SIG-M5 treated with dmso at 0.1 percent for 504 hours (cell line): Measurements from ENCODE around the gene FAM167B.

Experiments used
- DNase-seq: peaks from one replicate; lab custom pipeline; 2025; ENCODE audit not compliant: unreplicated experiment; lab: John Stamatoyannopoulos, UW

The FAM167B gene

DNA sequence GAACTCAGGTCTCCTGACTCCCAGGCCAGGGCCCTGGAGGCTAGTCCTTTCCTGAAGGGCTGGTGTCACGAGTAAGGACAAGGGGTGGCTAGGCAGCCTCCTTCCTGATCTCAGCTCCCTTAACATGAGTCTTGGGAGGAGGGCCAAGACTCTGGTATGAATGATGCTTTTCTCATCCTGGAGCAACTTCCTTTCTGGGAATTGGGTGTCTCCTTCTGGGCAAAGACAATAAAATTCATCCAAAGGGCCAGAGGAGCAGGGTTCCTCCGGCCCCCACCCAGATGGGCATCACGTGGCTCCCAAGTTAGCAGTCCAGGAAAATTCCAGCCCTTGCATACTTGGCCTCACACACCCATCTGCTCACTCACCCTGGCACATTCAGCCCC is at the start of gene FAM167B:
Gene FAM167B (plus strand): TSS at position 335 of the 386 bp plus-strand sequence. CDS start 200 bp downstream, outside the sequence.
- no peak for DNase-seq

DNA sequence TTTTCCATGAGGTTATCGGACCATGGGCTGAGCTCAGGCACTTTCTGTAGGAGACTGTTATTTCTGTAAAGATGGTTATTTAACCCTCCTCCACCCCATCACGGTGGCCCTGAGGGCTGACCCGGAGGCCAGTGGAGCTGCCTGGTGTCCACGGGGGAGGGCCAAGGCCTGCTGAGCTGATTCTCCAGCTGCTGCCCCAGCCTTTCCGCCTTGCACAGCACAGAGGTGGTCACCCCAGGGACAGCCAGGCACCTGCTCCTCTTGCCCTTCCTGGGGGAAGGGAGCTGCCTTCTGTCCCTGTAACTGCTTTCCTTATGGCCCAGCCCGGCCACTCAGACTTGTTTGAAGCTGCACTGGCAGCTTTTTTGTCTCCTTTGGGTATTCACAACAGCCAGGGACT is 49.2 kb upstream of the FAM167B start:
- no peak for DNase-seq

DNA sequence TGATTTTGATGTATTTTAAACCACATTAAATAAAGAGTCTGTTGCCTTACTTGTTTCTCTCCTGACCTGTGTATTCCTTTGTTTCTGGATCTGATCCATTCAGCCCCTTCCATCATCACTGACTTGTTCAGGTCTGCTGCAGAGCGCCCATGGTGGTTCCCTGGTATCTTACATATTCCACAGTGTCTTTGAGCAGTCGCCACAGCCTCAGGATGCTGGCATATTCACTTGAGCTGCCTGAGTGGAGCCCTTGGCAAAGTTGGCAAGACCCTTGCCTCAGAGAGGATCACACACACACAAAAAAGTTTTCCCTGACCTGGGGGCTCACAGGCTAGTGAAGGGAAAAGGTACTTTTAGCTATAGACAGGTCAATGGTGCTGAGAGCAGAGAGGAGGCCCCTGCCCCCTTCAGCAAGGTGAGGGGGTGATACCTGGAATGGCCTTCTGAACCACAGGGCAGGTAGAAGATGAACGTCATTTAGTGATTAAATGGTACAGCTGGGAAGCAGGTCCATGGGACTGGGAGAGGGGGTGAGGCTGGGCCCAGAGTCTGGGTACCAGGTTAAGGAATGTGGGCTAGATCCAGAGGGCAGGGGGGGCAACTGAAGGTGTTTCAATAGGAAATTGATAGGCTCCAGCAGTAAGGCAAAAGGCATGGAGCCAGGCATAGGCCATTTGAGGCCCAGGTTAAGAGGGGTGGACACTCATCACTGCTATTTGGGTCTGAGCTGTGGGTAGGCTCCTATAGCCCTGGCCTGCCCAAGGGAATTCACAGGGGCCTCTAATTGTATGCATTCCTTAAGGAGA is 48.6 kb upstream of the FAM167B start:
- no peak for DNase-seq

DNA sequence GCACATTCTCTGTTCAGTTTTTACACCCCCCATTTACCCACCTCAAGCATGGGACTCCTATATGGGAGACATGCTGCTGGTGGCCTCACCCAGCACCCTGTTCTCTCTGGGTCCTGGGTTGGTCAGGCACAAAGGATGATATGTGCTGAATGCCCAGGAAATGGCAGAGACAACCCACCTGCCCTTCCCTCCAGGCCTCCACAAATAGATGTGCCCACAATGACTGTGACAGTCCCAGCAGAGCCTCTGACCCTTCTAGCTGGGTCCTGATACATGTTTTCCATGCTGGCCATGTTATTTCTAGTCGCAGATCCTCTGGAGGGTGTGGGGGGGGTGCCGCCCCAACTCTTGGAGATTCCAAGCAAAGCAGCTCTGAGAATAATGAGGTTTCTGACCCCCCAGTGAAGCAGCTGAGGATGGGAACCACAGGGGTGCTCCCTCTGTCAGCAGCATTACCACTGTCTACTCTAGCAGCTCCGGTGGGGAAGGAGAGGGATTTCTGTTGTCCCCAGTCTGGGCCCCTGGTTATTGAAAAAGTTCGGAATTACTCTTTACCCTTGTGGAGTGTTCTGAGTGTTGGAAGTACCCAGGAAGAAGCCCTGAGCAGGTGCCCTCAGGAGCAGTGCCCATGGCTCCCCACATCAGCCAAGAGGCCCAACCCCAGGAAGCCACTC is 47.8 kb upstream of the FAM167B start:
- no peak for DNase-seq

DNA sequence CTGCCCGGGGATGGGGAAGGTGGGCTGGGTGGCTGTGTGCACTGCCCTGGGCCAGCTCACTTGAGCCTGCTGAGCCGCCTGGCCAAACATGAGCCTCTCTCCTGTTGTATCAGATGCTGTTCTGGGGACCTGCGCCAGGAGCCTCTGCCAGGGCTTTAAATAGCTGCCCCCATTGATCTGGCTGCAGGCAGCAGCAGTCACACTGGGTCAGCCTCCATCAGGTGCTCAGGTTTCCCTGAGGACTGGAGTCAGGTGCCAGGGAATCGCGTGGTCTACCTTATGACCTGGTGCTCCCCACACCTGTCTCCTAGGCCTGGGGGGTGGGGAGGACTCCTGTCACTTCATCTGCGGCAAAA is 47.3 kb upstream of the FAM167B start:
- DNase-seq, result no peak

DNA sequence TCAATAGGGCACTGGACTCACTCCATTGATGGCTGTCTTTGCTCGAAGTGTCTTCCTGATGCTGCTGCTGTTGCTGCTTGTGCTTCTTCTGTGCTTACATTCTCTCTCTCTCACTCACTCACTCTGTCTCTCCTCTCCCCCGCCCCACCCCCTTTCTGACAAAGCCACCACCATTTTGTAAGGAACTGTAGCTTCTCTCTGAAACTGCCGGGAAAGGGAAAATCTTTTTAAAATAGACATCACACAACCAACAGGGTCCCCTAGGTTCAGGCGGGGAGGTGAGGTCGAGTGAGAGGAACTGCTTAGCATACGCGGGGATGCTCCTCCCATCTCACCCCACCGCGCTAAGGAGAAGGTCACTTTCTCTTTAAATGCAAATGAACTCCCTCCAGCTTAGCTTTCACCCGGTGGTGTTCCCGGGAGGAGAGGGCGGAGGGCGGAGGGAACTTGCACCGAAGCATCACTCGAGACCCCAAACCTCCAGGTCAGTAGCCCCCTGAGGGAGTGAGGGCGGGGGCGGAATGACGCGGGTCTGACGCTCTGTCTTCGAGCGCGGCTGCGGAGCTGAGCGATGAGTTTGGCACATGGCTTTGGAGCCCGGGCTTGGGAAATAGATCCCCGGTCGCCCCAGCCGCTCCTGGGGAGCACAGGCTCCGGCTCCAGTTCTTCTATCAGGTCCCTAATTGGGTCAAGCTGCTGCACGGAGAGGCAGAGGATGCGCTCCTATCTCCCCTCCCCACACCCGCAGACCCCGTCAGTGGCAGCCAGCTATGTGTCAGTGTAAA is 46.6 kb upstream of the FAM167B start, which contains the start of gene CCDC28B:
Gene CCDC28B (plus strand): TSS at position 370 of the 785 bp plus-strand sequence. CDS start 1,341 bp downstream, outside the sequence.
- DNase-seq, result peak; percentile 35

DNA sequence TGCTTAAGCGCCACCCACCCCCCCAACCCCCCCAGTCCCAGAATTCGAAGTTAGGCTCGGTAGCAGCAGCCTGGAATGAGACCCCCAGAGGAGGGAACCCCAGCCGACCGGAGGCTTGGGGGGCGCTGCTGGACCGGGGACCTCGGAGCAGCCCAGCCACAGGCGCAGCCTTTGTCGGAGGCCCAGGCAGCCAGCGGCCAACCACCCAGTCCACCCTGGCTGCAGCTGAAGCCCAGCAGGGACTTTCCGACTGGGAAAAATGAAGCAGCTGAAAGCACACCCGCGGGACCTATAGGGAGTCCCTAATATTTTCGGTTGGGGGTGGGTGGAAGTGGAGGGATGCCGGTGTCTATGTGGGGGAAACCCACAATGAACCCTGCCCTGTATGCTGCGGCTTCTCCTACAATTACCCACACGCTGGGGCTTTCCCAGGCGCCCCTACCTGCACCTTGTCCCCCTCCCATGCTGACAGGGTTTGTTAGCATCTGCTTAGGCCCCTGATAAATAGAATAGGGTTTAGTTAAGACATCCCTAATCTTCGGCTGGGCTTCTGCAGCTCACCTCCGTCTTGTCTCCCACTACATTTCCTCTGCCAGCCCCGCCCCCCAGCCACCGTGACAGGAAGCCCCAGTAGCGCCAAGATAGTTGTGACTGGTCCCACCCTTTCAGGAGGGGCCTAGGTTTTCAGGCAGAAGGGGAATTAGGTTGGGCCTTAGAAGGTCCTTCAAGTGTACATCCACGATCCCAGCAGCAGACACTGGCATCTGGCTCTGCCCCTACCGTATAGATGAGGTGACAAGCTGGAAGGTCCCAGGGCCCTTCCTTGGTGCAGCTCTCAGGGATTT is 45.8 kb upstream of the FAM167B start:
- peak; percentile 40 for DNase-seq

DNA sequence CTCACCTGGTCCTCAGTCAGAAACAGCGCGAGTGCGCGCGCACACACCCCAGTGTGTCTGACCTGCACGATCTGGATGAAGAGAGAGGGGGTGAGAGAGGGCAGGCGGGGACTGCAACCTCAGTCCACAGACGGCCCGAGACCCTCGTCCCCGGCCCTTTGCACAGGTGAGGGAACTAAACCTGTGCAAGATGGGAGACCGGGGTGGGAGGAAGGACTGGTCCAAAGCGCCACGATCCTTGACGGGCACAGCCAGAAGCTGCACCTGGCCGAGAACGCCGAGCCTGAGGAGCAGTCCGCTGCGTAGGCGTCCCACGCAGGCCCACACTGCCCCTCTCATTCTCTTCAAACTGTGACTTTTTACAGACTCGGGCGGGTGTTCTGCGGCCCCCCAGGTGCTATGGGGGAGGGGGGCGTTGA is 42.1 kb upstream of the FAM167B start:
- no peak for DNase-seq

DNA sequence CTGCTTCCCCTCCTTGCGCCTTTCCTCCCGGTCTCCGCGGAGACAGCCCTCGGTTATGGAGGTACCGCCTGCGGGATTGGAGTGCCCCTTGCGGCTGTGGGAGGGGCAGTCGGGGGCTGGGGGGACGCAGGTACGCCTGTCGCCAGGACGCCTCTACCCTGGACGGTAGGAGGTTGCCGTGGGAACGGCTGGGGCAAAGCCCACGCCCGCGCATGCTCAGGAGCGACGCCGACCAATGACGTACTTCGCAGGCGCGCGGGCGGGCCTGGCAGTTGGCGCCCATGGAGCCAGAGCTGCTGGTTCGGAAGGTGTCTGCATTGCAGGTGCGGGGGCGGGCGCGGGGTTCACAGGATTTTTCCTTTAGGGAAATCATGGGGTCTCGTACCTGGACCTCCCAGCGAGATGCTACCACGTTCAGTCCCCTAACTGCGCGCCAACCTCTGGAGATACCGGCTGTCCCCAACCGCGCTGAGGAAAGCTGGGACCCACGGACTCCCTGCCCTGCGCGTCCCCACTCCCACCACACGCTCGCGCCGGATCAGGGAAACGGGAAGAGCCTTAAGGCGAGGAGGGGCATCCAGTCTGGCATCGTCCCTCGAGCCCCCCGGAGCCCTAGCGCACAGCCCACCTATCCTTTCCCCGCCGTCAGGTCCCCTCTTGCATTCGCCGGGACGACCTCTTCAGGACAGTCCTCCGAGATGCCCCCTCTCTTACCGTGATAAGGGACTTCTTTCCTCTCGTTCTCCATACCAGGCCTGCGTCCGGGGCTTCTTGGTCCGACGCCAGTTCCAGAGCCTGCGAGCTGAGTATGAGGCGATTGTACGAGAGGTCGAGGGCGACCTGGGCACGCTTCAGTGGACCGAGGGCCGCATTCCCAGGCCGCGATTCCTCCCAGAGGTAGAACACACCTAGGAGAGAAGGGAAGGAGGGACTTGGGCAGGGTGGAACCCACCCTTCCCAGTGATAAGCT is 41.3 kb upstream of the FAM167B start, which contains the start of gene IQCC:
Gene IQCC (plus strand): TSS at position 271 of the 970 bp plus-strand sequence. CDS start 11 bp downstream, at position 282.
- DNase-seq, result peak; percentile 58

DNA sequence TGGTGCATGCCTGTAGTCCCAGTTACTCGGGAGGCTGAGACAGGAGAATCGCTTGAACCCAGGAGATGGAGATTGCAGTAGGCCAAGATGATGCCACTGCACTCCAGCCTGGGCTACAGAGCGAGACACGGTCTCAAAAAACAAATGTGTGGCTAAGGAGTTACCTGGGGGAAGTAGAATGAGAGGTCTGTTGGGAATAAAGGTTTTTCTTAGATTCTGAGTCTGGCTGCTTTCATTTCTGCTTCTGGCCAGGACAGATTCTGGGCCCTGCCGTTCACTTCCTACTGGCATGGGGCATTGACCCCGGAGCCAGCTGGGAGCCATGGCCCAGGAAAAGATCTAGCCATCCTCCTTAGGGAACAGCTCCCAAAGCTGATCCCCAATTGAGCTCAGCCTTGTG is 38.6 kb upstream of the FAM167B start:
- DNase-seq, result no peak

DNA sequence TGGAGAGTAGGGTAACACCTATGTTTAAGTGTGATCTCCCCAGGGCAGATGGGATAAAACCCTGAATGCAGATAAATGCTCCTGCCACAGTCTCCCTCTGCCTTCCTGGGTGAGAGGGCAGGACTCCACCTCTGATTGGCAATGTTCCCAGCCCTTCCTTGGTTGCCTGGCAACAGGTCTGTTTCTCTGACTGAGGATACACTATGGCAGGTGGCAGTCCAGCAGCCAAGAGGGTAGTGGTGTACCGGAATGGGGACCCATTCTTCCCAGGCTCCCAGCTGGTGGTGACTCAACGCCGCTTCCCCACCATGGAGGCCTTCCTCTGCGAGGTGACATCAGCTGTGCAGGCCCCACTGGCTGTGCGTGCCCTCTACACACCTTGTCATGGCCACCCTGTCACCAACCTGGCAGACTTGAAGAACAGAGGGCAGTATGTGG is 38.1 kb upstream of the FAM167B start, which contains the start of gene DCDC2B:
Gene DCDC2B (plus strand): TSS at position 199 of the 438 bp plus-strand sequence. CDS start 5 bp downstream, at position 204.
- DNase-seq, result no peak

DNA sequence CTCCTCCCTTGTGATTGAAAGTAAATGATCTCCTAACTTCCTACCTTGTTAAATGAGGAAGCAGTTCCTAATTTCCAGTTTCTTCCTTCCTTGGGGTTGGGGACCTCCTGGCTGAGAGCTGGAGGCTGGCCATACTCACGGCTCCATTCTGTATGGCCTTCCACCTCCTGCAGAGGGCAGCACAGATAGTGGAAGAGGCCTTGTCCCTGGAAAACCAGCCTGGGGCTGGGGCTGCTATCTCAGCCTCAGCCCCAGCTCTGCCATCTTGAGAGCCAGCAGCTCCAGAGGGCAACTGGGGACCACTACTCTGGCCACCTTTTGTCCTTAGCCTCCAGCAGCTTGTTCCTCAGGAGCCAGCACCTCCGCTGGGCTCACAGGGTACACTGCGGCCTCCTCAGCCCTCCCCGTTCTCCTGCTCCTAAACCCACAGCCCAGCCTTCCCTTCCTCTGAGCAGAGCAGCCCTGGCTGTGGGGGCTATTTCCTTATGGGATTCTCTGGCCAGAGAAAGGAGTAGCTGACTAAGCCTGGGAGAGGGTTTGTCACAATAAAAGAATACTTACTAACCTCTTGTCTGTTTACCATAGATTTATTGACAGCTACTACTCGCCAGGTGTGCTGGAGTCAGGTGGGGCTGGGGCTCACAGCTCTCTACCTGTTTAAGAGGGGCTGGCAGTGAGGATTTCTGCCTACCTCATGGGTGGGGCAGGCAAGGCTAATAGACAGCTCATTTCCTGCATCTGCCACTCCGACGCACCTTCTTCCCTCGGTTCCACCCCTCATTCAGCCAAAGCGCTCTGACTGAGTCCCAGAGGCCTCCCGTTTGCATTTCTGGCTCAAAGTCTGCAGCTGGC is 31.2 kb upstream of the FAM167B start:
- DNase-seq, result peak; percentile 48

DNA sequence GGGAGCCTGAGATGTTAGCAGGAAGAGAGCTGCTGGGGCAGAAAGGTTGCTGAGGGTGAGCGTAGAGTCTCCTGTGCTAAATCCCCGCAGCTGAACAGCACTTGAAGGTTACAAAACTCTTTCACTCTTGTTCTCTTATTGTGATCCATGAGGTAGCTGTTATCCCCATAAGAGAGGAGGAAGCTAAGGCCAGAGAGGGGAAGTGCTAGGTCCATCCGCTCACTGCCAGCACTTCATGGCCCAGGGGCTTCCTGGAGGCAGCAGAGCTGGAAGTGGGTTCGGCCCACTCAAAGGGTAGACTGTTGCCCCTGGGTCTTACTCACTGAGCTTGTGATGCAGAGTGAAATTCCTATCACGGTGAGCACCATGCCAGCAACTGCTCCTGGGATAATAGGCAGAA is 30.5 kb upstream of the FAM167B start:
- no peak for DNase-seq

DNA sequence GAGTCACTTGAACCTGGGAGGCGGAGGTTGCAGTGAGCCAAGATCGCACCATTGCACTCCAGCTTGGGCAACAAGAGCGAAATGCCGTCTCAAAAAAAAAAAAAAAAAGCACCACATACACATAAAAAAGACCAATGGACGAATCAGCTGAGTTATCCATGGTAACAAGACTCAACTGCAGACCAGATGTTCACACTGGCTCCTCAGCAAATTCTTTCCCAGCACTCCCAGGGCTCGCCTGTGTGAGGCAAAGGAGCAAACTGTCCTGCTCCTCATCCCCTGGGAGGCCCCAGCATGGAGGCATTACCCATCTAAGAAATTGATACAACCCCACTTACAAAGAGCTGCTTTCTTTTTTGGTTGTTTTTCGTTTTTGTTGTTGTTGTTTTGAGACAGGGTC is 28.0 kb upstream of the FAM167B start:
- no peak for DNase-seq

DNA sequence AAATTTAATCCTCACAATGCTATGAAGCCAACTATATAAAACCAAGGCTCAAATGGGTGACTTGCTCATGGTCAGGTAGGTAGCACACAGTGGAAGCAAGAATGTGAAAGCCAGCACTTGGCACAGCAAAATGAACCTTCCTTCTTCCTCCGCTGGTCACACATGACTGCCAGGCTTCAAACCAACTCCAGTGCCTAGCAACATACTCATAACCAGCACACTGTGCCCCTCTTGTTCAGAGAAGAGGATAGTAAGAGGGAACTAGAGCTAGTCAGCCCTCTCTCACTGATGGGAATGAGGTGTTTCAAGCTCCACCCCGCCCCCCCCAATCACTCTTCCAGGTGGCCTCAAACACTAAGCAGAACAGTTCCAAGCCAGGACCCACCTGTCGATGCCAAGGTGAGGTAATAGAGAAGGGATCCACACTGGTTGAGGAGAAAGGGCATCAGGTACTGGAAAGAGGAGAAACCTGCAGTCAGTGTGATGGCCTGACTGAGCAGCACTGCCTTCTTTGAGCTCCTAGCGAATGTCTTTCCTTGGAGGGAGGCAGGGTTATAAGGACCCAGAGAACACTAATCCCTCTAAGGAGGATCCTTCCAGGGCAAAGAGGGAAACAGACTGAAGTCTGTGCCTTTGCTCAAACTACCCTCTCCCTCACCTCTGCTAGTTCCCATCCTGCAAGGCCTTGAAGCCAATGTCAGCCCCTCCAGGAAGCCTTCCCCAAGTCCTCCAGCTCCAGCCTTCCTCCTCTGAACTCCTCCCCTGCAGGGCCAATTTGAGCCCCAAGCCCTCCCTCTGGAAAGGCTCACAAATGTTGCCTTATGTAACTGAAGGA is 26.1 kb upstream of the FAM167B start:
- DNase-seq, result no peak

DNA sequence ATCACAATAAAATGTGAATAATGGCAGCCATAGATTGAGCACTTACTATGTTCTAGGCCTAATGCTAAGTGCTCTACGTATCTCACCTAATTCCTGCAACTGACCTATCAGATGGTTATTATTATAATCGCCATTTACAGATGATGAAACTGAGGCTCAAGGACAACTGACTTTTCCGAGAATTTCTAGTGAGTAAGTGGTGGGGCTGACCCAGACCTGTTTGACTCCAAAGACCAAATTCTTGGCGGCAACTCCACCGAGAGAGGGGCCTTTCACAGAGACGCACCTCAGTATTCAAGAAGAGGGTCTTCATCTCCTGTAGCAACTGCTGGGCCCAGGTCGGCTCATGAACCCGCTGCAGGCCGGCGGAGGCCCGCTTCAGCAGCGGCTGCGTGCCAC is 25.4 kb upstream of the FAM167B start:
- DNase-seq, result no peak

DNA sequence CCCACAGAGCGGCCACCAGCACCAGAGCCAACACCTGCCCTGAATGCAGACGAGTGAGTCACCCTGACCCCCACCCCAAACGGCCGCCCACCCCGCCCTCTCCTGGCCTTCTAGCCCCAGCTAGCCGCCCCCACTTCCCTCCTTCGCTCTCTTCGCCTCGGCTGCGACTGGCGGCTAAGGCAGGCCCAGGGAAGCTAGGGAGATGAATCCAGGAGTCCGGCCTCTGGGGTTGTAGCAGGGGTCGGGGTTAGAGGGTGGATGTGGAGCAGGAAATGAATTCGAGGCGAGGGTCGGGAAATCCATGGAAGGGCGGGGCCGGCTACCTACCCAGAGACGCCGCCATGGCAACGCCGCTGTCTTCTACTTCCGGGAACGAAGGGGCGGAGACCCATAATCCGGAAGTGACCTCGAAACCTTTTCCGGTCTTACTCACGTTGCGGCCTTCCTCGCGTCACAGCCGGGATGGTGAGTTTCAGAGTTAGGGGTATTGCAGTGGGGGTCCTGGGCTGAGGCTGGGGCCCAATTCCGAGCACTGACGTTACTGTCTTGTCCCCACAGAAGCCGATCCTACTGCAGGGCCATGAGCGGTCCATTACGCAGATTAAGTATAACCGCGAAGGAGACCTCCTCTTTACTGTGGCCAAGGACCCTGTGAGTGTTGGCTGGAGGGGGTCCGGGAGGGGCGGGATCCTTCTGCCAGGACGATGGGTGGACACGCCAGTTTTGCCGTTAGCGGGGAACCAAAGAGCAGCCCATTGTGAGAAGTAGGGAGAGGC is 24.9 kb upstream of the FAM167B start, which contains the start of the genes EIF3I and TMEM234:
Gene EIF3I (plus strand): TSS at position 428 of the 776 bp plus-strand sequence. CDS start 35 bp downstream, at position 463.
Gene TMEM234 (minus strand): TSS at position 374 of the 776 bp plus-strand sequence. CDS start 31 bp downstream, at position 343.
- DNase-seq, result peak; percentile 87
